K562 (cell line): ENCODE results near the gene MMS19. TPM values are rescaled to one million over a fixed set of nuclear protein-coding genes. Genes with fewer than 3 reads are reported as not detected.

ENCODE experiments used
- ATAC-seq: fragments of 200-7000 bp; cut with Tn5 transposase; 3 replicates; pipeline ENCODE4 v1.9.1; 2020; ENCODE audit warnings: moderate library complexity
- BruUV-seq: library from RNA; stranded (reverse); fragments of 400-500 nt; replicated peaks from 2 replicates; lab custom pipeline; 2021; lab: Mats Ljungman, UMichigan
- CTCF ChIA-PET: fragments of 300-600 bp; formaldehyde crosslinking; extraction: SDS; loops from one replicate; lab custom pipeline; 2021; ENCODE audit warnings: low intra/inter-chr PET ratio; lab: Yijun Ruan, JAX
- POLR2A ChIA-PET: fragments of 300-600, 350-650 bp; sonication (Branson Sonifier 250); formaldehyde crosslinking; extraction: SDS; loops from one replicate; lab custom pipeline; 2021; ENCODE audit warnings: antibody characterized with exemption, inconsistent platforms; lab: Yijun Ruan, JAX
- DNase-seq, 4 experiments: peaks; one replicate each; pipeline versions ENCODE4 v3.0.0 to v3.0.0-alpha.2; 2011 to 2018; ENCODE audit warnings: low spot score in 3 of 4, mixed read lengths in 3 of 4; ENCODE audit errors: extremely low read depth in 1 of 4
- FAIRE-seq: peaks from 2 replicates; lab custom pipeline; 2011; peaks lifted over from hg19 to GRCh38; lab: Jason Lieb, UNC
- H2AFZ ChIP-seq: 2 replicates; pipeline ENCODE4 v1.6.0; 2011; ENCODE audit warnings: low read depth, low read length, control low read depth, inconsistent platforms
- H3K27ac ChIP-seq: fragments of 200-600 bp; 3 replicates; pipeline ENCODE4 v1.8.0; 2011; ENCODE audit warnings: low read depth, mild to moderate bottlenecking, control low read depth, inconsistent platforms, low read length, moderate library complexity, mixed read lengths; ENCODE audit errors: extremely low read depth
- H3K27me3 ChIP-seq, 2 experiments: fragments of 300-600 bp in 1 of 2; 2 replicates in 1 of 2; 3 replicates in 1 of 2; pipeline versions ENCODE4 v1.6.0 to v1.8.0; 2011; ENCODE audit warnings: inconsistent platforms in 2 of 2, low read length in 2 of 2, mild to moderate bottlenecking in 1 of 2, mixed read lengths in 1 of 2, moderate library complexity in 1 of 2; ENCODE audit not compliant: control insufficient read depth in 2 of 2, insufficient read depth in 2 of 2
- H3K36me3 ChIP-seq: fragments of 300-600 bp; 3 replicates; pipeline ENCODE4 v1.8.0; 2011; ENCODE audit warnings: mild to moderate bottlenecking, low read length, inconsistent platforms; ENCODE audit not compliant: control insufficient read depth, insufficient read depth
- H3K4me1 ChIP-seq, 2 experiments: fragments of 200-600 bp in 1 of 2; replicated peaks in 1 of 2; 2 replicates in 1 of 2; 3 replicates in 1 of 2; pipeline versions ENCODE4 v1.5.1 to v1.8.0; 2011; ENCODE audit warnings: inconsistent platforms in 2 of 2, low read length in 2 of 2, mild to moderate bottlenecking in 1 of 2, mixed read lengths in 1 of 2, moderate library complexity in 1 of 2; ENCODE audit not compliant: control insufficient read depth in 2 of 2, insufficient read depth in 2 of 2
- H3K4me2 ChIP-seq: 2 replicates; pipeline ENCODE4 v1.6.1; 2011; ENCODE audit warnings: low read length, control low read depth, inconsistent platforms, mixed read lengths; ENCODE audit not compliant: insufficient read depth
- H3K4me3 ChIP-seq: fragments of 200-600 bp; sonication (generic), shearing (Covaris generic); 2 replicates; pipeline ENCODE4 v1.5.1; 2016; ENCODE audit warnings: control low read depth, inconsistent platforms
- H3K79me2 ChIP-seq: fragments of 200-600 bp; 3 replicates; pipeline ENCODE4 v1.8.0; 2011; ENCODE audit warnings: low read length, inconsistent platforms; ENCODE audit not compliant: control insufficient read depth, insufficient read depth
- H3K9ac ChIP-seq, 2 experiments: 2 replicates each; pipeline versions ENCODE4 v1.6.0 to v1.6.1; 2011; ENCODE audit warnings: low read depth in 2 of 2, low read length in 2 of 2, control low read depth in 1 of 2, inconsistent platforms in 1 of 2, mild to moderate bottlenecking in 1 of 2, mixed read lengths in 1 of 2; ENCODE audit not compliant: insufficient read depth in 1 of 2
- H3K9me1 ChIP-seq: one replicate; pipeline ENCODE4 v1.6.0; 2011; ENCODE audit warnings: inconsistent platforms, mild to moderate bottlenecking, low read length, moderate library complexity; ENCODE audit not compliant: control insufficient read depth, insufficient read depth
- H3K9me3 ChIP-seq: replicated peaks from 2 replicates; pipeline ENCODE4 v1.5.1; 2011; ENCODE audit warnings: low read depth, low read length, inconsistent platforms; ENCODE audit not compliant: control insufficient read depth, insufficient read depth
- H4K20me1 ChIP-seq: replicated peaks from 2 replicates; pipeline ENCODE4 v1.6.1; 2011; ENCODE audit warnings: low read length, inconsistent platforms, mixed read lengths; ENCODE audit not compliant: control insufficient read depth, insufficient read depth
- BRD9 ChIP-seq: fragments of 450-650 bp; IDR thresholded peaks from 2 replicates; pipeline ENCODE4 v1.6.1; 2018; ENCODE audit warnings: low read depth; ENCODE audit not compliant: partially characterized antibody
- WGBS: fragments of 100-300 bp; shearing (Covaris generic); methylation state at CpG from one replicate; pipeline ENCODE4 v1.1.6; 2016; ENCODE audit warnings: low coverage, mixed read lengths; ENCODE audit not compliant: insufficient coverage; ENCODE audit errors: missing lambda C conversion rate; 5-methylcytosine and 5-hydroxymethylcytosine counted together
- in situ Hi-C: fragments of 300-500 bp; cut with MboI; formaldehyde crosslinking; loops from 4 replicates; pipeline ENCODE4 v1.15.0; 2018; ENCODE audit warnings: inconsistent platforms, mixed read lengths
- intact Hi-C: fragments of 100-400 bp; cut with micrococcal nuclease; formaldehyde crosslinking; loops from 2 replicates; pipeline ENCODE4 v1.14.2; 2022
- polyA plus RNA-seq, 8 experiments: library from polyadenylated mRNA; depleted of rRNA in 4 of 8; stranded (reverse) in 5 of 8; unstranded in 3 of 8; fragments of >200 nt; fragmentation: Nextera tagmentation in 2 of 8; fragmentation: Illumina TruSeq in 1 of 8; extraction: Ambion mirVana in 2 of 8; extraction: Trizol in 1 of 8; gene quantifications; 2 replicates each; pipeline versions ENCODE4 v1.2.1 to v1.2.3, GENCODE V29; 2011 to 2014; ENCODE audit warnings: inconsistent platforms in 1 of 8, missing spikeins in 1 of 8
- total RNA-seq, 7 experiments: library from RNA; depleted of rRNA in 6 of 7; stranded (reverse); fragments of >200 nt in 6 of 7; fragmentation: Illumina TruSeq in 2 of 7; extraction: Trizol in 2 of 7; gene quantifications; 2 replicates each; pipeline versions ENCODE4 v1.2.1 to v1.2.3, GENCODE V29; 2011 to 2021; ENCODE audit warnings: low replicate concordance in 1 of 7
- TF ChIP-seq, protein P1 (sequence below): fragments of 150-350 bp; conservative IDR thresholded peaks from 2 replicates; pipeline ENCODE4 v1.6.1; 2014; ENCODE audit warnings: low read length

MMS19 gene
- total and polyA plus RNA-seq, 9 of the 15 experiments (the other 6 are each of a cell fraction or from before 2014, with no cell fraction given): 40.1 to 110 (median 62.9) TPM

DNA sequence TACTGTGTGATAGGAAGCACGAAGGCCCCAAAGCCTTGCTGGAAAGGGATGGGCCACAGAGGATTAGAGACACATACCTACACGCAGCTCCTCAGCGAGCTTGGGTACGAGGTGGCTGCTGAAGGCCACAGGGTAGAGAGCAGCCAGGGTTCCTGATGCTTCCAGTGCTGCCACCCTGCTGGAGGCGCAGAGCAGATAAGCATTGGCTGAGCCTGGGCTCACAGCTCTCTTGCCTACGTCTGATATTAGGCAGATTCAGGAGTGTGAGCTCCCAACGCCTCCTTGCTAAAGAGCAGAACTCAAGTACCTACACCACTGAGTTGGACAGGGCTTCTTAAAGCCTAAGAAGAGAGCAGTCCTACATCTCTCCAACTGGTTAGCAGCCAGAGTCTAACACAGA lies 32.2 kb downstream of the MMS19 start:
- Histone ChIP-seq H3K27me3 (no peaks in the 10 kb centered on the region), H3K27ac (no peak overlapping the region), H3K36me3 (peaks cover 83% of the 10 kb centered on the region), H2AFZ (no peak overlapping the region), H3K9me1 (no peaks in the 10 kb centered on the region), H3K9ac (no peak overlapping the region), H3K4me3 (no peak overlapping the region), H3K4me2 (no peak overlapping the region), H3K79me2 (no peaks in the 10 kb centered on the region), H3K9me3 (no peaks in the 10 kb centered on the region), H4K20me1 (no peaks in the 10 kb centered on the region), H3K4me1 (no peaks in the 10 kb centered on the region)
- in situ Hi-C loops (no loop called here), intact Hi-C loops (no loop called here)
- CTCF ChIA-PET: no interaction called here
- no peak for FAIRE-seq
- 100% methylated on average over 6 of the region's 7 CpGs for WGBS
- POLR2A ChIA-PET: interaction anchor here (1.0 to 3.1 kb wide), 5 partner anchors 9 to 131 kb away, joined by 3 to 12 read pairs (median 3); no protein-coding TSS in a partner anchor
- no peak for DNase-seq
- BruUV-seq: no TSS peak
- TF ChIP-seq, protein P1, sequence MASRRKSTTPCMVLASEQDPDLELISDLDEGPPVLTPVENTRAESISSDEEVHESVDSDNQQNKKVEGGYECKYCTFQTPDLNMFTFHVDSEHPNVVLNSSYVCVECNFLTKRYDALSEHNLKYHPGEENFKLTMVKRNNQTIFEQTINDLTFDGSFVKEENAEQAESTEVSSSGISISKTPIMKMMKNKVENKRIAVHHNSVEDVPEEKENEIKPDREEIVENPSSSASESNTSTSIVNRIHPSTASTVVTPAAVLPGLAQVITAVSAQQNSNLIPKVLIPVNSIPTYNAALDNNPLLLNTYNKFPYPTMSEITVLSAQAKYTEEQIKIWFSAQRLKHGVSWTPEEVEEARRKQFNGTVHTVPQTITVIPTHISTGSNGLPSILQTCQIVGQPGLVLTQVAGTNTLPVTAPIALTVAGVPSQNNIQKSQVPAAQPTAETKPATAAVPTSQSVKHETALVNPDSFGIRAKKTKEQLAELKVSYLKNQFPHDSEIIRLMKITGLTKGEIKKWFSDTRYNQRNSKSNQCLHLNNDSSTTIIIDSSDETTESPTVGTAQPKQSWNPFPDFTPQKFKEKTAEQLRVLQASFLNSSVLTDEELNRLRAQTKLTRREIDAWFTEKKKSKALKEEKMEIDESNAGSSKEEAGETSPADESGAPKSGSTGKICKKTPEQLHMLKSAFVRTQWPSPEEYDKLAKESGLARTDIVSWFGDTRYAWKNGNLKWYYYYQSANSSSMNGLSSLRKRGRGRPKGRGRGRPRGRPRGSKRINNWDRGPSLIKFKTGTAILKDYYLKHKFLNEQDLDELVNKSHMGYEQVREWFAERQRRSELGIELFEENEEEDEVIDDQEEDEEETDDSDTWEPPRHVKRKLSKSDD: no peak
- TF ChIP-seq BRD9: no peak
- ATAC-seq: no peak
